Omental fat pad (tissue), 4 donors: ENCODE results near the gene OGDHL. TPM values are rescaled to one million over a fixed set of nuclear protein-coding genes. Genes with fewer than 3 reads are reported as not detected.
"Not testable (repeated sequence)": the region's sequence is repeated elsewhere in the genome, so short reads cannot be mapped to it uniquely, and the experiment has no call there.

ENCODE experiments used
- ATAC-seq: fragments of 150-250 bp; one replicate; pipeline ENCODE4 v1.9.1; 2016; ENCODE audit warnings: mild to moderate bottlenecking, moderate library complexity; ENCODE audit not compliant: low FRiP score
- DNase-seq: peaks from one replicate; pipeline ENCODE4 v3.0.0-alpha.2; 2019; ENCODE audit warnings: low spot score
- total RNA-seq, 4 donors: library from RNA; depleted of rRNA; stranded (reverse); fragments of >200 nt; gene quantifications; one replicate each; pipeline ENCODE4 v1.1.0, GENCODE V29; 2016
- TF ChIP-seq, protein P1 (sequence below), 3 donors: fragments of 450-650 bp; IDR thresholded peaks; one replicate each; pipeline ENCODE4 v1.5.1; 2016 to 2017; ENCODE audit warnings: antibody characterized with exemption in 3 of 3, mild to moderate bottlenecking in 3 of 3, moderate library complexity in 2 of 3

The OGDHL gene
- total RNA-seq, 4 donors from 2014 or later = 0.65 to 1.2 TPM; not detected in 2

- TF ChIP-seq, protein P1, sequence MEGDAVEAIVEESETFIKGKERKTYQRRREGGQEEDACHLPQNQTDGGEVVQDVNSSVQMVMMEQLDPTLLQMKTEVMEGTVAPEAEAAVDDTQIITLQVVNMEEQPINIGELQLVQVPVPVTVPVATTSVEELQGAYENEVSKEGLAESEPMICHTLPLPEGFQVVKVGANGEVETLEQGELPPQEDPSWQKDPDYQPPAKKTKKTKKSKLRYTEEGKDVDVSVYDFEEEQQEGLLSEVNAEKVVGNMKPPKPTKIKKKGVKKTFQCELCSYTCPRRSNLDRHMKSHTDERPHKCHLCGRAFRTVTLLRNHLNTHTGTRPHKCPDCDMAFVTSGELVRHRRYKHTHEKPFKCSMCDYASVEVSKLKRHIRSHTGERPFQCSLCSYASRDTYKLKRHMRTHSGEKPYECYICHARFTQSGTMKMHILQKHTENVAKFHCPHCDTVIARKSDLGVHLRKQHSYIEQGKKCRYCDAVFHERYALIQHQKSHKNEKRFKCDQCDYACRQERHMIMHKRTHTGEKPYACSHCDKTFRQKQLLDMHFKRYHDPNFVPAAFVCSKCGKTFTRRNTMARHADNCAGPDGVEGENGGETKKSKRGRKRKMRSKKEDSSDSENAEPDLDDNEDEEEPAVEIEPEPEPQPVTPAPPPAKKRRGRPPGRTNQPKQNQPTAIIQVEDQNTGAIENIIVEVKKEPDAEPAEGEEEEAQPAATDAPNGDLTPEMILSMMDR (IDR thresholded peaks at IDR 0.05) = no peak
- ATAC-seq = no peak
- no peak for DNase-seq
Observed at GRCh38 chr10:49735161-49735560, 27.0 kb downstream of the OGDHL start.

- DNase-seq (no peak), ATAC-seq (no peak)
- TF ChIP-seq, protein P1 (IDR thresholded peaks at IDR 0.05) = no peak
Observed at GRCh38 chr10:49734676-49735075, 27.4 kb downstream of the OGDHL start.

DNA sequence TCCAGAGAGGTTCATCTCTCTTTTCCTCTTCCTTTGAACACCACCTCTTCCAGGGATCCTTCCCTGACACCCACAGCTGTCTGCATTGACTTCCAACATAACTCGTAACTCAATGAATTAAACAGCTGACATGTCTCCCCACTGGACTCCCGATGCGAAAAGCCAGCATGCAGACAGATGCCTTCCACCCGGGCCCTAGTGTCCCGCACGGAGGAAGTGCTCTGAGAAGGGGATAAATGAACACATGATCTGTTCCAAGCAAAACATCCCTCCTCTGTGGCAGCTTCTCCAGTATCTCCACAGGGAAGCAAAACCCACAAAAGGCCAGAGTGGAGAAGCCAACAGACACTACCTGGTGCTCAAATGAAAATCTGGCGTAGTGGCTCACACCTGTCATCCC lies 28.3 kb downstream of the OGDHL start:
- TF ChIP-seq, protein P1 (IDR thresholded peaks at IDR 0.05) = no peak
- DNase-seq (no peak), ATAC-seq (no peak)

DNA sequence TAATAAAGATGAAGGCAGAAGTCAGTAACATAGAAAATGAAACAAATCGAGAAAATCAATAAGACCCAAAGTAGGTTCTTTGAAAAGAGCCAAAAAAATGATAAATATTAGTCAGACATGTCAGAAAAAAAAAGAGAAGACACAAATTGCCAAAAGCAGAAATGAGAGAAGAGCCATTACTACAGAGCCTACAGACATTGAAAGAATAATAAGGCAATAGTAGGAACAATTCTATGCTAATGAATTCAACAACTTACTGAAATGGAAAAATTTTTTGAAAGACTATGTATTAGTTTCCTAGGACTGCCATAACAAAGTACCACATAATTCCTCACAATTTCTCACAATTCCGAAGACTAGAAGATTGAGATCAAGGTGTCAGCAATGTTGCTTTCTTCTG lies 35.5 kb downstream of the OGDHL start:
- DNase-seq (no peak), ATAC-seq (no peak)
- TF ChIP-seq, protein P1 (IDR thresholded peaks at IDR 0.05) = no peak

GRCh38 chr10:49715157-49715556 lies 47.0 kb downstream of the OGDHL start:
- not testable (repeated sequence) for DNase-seq, ATAC-seq

- DNase-seq (no peak), ATAC-seq (no peak)
- TF ChIP-seq, protein P1 (IDR thresholded peaks at IDR 0.05) = no peak
Observed at GRCh38 chr10:49713266-49713665, 48.9 kb downstream of the OGDHL start.

DNA sequence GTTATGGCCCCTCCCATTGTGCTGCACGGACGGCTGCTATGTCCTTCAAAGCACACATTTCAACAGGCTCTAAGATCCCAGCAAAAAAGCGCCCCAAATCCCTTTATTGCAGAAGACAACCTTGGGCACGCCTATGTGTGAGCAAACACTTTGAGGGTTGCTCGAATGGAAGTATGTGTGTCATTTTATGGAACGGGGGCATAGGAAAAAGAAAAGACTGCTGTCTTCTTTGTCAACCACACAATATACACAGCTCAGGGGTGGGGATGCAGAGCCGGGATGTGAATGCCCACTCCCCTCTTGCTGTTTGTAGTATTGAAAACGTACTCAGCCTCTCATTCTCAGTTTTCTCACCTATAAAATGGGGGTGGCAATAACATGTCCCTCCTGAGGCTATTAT lies 50.6 kb downstream of the OGDHL start:
- no peak for ATAC-seq
- TF ChIP-seq, protein P1 (IDR thresholded peaks at IDR 0.05) = no peak
- no peak for DNase-seq

GRCh38 chr10:49710966-49711365 lies 51.2 kb downstream of the OGDHL start:
- ATAC-seq = no peak
- TF ChIP-seq, protein P1 (IDR thresholded peaks at IDR 0.05) = no peak
- DNase-seq = no peak
